Caki2 (cell line): ENCODE data around the gene GH2. TPM values are rescaled to one million over a fixed set of nuclear protein-coding genes. Genes with fewer than 3 reads are reported as not detected.

Experiments used
- DNase-seq: peaks from one replicate; pipeline ENCODE4 v3.0.0-alpha.2; 2015; ENCODE audit warnings: low read depth
- in situ Hi-C: cut with HindIII; loops from 2 replicates; pipeline ENCODE4 v1.10.0; 2016; ENCODE audit warnings: low sequenced_read_pairs, low pct_unique_long_range_greater_than_20kb, mixed read lengths
- total RNA-seq: library from RNA; depleted of rRNA; stranded (reverse); fragments of >200 nt; shearing (Covaris generic); gene quantifications from 2 replicates; pipeline ENCODE4 v1.2.3, GENCODE V29; 2014; ENCODE audit warnings: low replicate concordance; rRNA removed

The GH2 gene
- total RNA-seq, 1 experiment from 2014 or later, result not detected

DNA sequence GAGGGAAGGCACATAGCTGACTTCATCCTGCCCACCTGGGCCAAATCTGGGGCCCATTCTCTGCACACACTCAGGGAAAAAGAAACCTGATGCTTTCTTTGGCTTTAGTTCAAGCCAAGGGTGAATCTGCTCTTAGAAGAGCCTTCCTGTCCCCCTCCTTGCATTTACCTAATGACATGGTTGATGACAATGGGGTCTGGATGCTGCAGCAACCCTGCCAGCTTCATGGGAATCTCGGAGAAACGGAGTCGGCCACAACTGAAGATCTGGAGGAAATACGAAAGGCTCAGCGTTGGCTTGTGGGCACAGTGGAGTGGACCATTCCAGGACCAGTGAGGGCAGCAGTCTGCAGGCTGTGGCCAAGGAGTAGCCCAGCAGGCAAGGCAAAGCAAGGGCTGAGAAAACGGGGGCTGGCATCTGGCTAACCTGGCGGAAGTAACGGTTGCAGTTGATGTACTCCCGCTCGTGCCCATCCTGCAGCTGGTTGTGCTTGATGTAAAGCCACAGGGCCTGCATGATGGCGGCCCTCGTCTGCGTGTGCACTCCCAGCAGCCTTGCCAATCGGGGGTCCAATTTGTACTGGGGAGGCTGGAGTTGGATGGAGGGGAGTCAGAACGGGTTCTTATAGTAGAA lies 47.9 kb downstream of the GH2 start:
- no peak for DNase-seq
- in situ Hi-C loops, result no loop called here

DNA sequence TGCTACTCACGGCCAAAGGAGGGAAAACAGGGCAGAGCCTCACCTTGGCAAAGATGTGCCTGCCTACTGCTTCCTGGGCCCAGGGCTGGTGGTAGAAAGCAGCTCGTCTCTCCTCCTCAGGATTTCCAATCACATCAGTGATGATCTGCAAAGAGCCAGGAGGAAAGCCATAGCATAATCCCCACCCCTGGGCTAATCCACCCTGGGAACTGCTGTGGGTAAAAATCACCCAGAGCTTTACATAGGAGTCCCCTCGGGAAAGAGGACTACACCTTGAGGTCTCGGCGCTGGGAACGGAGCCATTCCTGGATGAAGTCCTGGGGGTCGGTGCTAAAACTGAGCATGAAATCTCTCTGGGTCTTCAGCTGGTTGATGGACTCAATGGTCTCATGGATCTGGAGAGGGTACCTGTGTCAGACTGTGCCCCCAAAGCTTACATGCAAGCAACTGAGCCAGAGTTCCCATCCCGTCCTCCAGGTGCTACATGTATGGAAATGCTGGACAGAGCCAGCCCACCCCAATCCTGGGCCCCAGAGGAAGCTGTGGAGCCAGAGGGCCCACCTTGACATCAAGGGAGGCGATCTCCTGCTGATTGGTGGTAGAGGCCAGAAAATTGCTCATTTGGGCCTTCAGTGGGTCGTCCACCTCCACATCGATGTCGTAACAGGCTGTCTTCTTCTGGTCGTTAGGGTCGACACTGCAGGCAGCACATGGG lies 48.6 kb downstream of the GH2 start:
- in situ Hi-C loops, result no loop called here
- DNase-seq, result no peak

DNA sequence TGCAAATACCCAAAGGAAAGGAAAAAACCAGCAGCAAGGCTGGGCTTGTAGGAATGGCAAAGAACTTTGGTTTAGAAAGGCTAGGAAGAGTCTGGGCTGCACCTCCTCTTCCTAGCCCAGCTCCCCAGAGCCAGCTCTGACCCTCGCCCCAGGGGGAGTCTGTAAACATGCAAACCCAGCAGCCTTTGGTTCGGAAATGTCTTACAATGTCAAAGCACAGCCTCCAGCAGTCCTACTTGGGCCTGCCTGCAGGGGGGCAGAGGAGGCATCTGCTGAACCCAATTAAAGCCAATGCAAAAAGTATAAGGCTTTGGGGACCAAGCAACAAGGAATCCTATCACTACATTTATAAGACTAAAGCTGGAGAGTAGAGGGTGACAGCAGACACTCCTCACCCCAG lies 49.3 kb downstream of the GH2 start:
- DNase-seq, result no peak
- in situ Hi-C loops, result no loop called here

DNA sequence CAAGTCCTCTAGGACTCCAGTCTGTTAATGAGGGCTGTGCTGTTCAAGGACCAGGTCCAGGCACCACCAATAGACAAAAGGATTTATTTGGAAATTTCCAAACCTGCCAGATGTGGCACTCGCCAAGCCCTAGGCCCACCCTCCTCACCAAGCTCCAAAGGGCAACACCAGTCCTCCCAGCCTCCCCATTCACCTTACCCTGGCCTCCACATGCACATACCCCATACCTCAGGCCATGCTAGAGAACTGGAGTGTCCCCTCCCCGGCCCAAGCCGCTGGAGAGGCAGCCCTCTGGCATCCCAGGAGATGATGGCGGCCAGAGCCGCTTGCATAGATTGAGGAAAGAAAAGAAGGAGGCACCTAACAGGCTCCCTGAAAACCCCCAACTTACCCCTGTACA lies 49.7 kb downstream of the GH2 start:
- no peak for DNase-seq
- in situ Hi-C loops, result no loop called here

DNA sequence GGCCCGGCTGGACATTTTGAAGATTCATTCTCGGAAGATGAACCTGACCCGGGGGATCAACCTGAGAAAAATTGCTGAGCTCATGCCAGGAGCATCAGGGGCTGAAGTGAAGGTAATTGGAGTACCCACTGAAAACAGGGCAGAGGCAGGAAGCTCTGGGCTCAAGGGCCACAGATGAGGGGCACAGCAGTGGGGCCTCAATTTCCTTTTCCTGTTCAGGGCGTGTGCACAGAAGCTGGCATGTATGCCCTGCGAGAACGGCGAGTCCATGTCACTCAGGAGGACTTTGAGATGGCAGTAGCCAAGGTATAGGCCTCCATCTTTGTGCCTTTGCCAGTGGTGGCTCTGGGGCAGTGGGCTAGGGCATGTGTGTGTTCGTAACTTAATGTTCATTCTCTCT lies 50.2 kb downstream of the GH2 start:
- in situ Hi-C loops, result no loop called here
- no peak for DNase-seq

DNA sequence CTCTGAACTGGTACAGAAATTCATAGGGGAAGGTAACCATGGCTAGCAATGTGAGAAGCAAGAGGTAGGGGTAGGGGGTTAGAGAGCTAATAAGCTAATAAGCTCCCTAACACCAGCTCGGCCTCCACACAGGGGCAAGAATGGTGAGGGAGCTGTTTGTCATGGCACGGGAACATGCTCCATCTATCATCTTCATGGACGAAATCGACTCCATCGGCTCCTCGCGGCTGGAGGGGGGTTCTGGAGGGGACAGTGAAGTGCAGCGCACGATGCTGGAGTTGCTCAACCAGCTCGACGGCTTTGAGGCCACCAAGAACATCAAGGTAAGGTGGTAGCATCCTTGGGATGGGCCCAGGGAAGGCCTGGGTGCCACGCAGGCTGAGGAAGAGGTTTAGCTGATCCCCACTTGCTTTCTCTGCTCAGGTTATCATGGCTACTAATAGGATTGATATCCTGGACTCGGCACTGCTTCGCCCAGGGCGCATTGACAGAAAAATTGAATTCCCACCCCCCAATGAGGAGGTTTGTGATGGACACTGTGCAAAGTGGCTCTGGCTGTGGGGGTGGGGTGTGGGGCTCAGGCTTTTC lies 50.7 kb downstream of the GH2 start:
- no peak for DNase-seq
- in situ Hi-C loops, result no loop called here

DNA sequence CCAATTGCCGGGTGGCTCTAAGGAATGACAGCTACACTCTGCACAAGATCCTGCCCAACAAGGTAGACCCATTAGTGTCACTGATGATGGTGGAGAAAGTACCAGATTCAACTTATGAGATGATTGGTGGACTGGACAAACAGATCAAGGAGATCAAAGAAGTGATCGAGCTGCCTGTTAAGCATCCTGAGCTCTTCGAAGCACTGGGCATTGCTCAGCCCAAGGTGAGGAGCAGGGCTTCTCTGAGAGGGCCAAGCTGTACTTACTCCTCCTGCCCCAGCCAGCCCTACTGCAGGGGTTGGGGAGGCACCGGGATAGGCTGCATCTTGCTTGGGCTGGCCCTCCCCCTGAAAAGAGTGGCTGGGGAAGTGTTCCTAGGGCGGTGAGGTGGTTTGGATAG lies 51.5 kb downstream of the GH2 start:
- no peak for DNase-seq
- in situ Hi-C loops, result no loop called here

Other genes with a start within 250 kb of the GH2 start
- gene LIMD2, start 181.8 kb downstream of the GH2 start, total RNA-seq, result 5.5 and 6.7 TPM in 2 replicates
- gene STRADA, start 140.1 kb downstream of the GH2 start, total RNA-seq, result 14.7 and 17.5 TPM in 2 replicates
- 35.5 and 37.9 TPM in 2 replicates for gene CCDC47, start 108.3 kb downstream of the GH2 start, total RNA-seq
- gene DDX42, start 107.8 kb downstream of the GH2 start, total RNA-seq, result 18.5 and 23.7 TPM in 2 replicates
- gene PSMC5, start 54.5 kb downstream of the GH2 start, total RNA-seq, result 108 and 120 TPM in 2 replicates
- gene FTSJ3, start 54.3 kb downstream of the GH2 start, total RNA-seq, result 49.4 and 83.9 TPM in 2 replicates
- 125 and 162 TPM in 2 replicates for gene SMARCD2, start 39.3 kb downstream of the GH2 start, total RNA-seq
- not detected in 2 replicates for gene CSH2, start 8.3 kb downstream of the GH2 start, total RNA-seq
- not detected in 2 replicates for gene CSH1, start 14.6 kb upstream of the GH2 start, total RNA-seq
- not detected in 2 replicates for gene CSHL1, start 29.3 kb upstream of the GH2 start, total RNA-seq
- not detected in 2 replicates for gene GH1, start 36.9 kb upstream of the GH2 start, total RNA-seq
- gene CD79B, start 50.4 kb upstream of the GH2 start, total RNA-seq, result not detected in 2 replicates
- gene SCN4A, start 91.0 kb upstream of the GH2 start, total RNA-seq, result 0.37 and 0.38 TPM in 2 replicates
- 1.1 and 3.9 TPM in 2 replicates for gene PRR29, start 116.4 kb upstream of the GH2 start, total RNA-seq
- gene ICAM2, start 138.7 kb upstream of the GH2 start, total RNA-seq, result not detected in 2 replicates
- 0.46 and 1.2 TPM in 2 replicates for gene ERN1, start 248.2 kb upstream of the GH2 start, total RNA-seq